Mucosa of stomach (tissue), 1 donor: ENCODE results near the gene SRRT.

Source experiments
- H3K27me3 ChIP-seq: one replicate; pipeline ENCODE4 v1.7.0; 2013; ENCODE audit warnings: mild to moderate bottlenecking, low read length; ENCODE audit not compliant: control insufficient read depth, insufficient read depth
- H3K36me3 ChIP-seq: one replicate; pipeline ENCODE4 v1.7.0; 2013; ENCODE audit warnings: low read length; ENCODE audit not compliant: control insufficient read depth, insufficient read depth
- H3K4me1 ChIP-seq: one replicate; pipeline ENCODE4 v1.7.0; 2013; ENCODE audit warnings: mild to moderate bottlenecking, low read length; ENCODE audit not compliant: control insufficient read depth, insufficient read depth
- H3K4me3 ChIP-seq: one replicate; pipeline ENCODE4 v1.7.0; 2013; ENCODE audit warnings: low read length
- H3K9ac ChIP-seq: one replicate; pipeline ENCODE4 v1.7.0; 2013; ENCODE audit warnings: mild to moderate bottlenecking, low read length, moderate library complexity
- H3K9me3 ChIP-seq: one replicate; pipeline ENCODE4 v1.7.0; 2013; ENCODE audit warnings: mild to moderate bottlenecking, low read length, moderate library complexity; ENCODE audit not compliant: control insufficient read depth
- donor health status: Pancreatic carcinoma.

The SRRT gene

GRCh38 chr7:100886142-100886935 lies 11.4 kb downstream of the SRRT start:
- H3K4me3 ChIP-seq, result no peak overlapping the region
- H3K9ac ChIP-seq, result no peak overlapping the region
- H3K27me3 ChIP-seq, result no peaks in the 10 kb centered on the region
- peaks cover 30% of the 10 kb centered on the region for H3K4me1 ChIP-seq
- H3K9me3 ChIP-seq, result no peaks in the 10 kb centered on the region
- H3K36me3 ChIP-seq, result peaks cover 17% of the 10 kb centered on the region

GRCh38 chr7:100886936-100887515 lies 12.1 kb downstream of the SRRT start:
- Histone ChIP-seq H3K27me3 (no peaks in the 10 kb centered on the region), H3K4me1 (peaks cover 30% of the 10 kb centered on the region), H3K9me3 (no peaks in the 10 kb centered on the region), H3K9ac (no peak overlapping the region), H3K4me3 (no peak overlapping the region), H3K36me3 (peaks cover 17% of the 10 kb centered on the region)

- Histone ChIP-seq H3K4me1 (peaks cover 30% of the 10 kb centered on the region), H3K9me3 (no peaks in the 10 kb centered on the region), H3K36me3 (peaks cover 17% of the 10 kb centered on the region), H3K4me3 (no peak overlapping the region), H3K27me3 (peaks cover 2% of the 10 kb centered on the region), H3K9ac (no peak overlapping the region)
Measured at GRCh38 chr7:100887516-100888290, 12.8 kb downstream of the SRRT start.

DNA sequence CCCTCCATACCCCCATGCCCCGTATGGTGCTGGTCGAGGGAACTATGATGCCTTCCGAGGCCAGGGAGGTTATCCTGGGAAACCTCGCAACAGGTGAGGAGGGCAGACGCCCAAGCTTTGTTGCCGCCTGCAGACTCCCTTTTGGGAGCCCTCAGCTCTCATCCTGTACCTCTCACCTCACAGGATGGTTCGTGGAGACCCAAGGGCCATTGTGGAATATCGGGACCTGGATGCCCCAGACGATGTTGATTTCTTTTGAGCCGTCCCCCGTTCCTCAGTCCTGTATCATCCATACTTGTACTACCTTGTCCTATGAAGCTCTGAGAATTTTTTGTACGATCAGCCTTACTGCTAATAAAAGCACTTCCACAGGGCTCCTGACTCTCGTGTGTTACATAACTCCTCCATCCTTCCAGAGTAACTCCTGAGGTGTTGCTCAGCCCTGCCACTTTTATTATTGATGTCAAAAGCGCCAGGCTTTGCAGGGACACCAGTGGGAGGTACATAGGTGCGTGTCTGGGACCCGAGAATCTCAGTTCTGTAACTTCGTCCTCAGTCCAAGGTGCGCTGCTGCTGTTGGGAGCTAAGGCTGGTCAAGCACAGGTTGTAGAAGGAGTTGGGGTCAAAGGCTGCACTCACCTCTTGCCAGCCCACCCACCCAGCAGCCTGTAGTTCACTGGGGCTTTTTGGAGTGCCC lies 13.5 kb downstream of the SRRT start:
- Histone ChIP-seq H3K4me3 (no peak overlapping the region), H3K4me1 (peaks cover 30% of the 10 kb centered on the region), H3K9ac (peak overlapping the region; percentile 62), H3K9me3 (no peaks in the 10 kb centered on the region), H3K36me3 (peaks cover 17% of the 10 kb centered on the region), H3K27me3 (peaks cover 2% of the 10 kb centered on the region)

- H3K4me3 ChIP-seq, result peak within 1 kb of the TSS; percentile 36
- peaks cover 13% of the 10 kb centered on the region for H3K36me3 ChIP-seq
- no peaks in the 10 kb centered on the region for H3K9me3 ChIP-seq
- H3K9ac ChIP-seq, result peak within 1 kb of the TSS; percentile 62
- H3K4me1 ChIP-seq, result peaks cover 30% of the 10 kb centered on the region
- H3K27me3 ChIP-seq, result peaks cover 5% of the 10 kb centered on the region
Measured at GRCh38 chr7:100888988-100889750, 14.3 kb downstream of the SRRT start, which contains the start of gene UFSP1. UFSP1 (minus strand) TSS chr7:100889715; CDS start chr7:100889271, 444 bp downstream.

DNA sequence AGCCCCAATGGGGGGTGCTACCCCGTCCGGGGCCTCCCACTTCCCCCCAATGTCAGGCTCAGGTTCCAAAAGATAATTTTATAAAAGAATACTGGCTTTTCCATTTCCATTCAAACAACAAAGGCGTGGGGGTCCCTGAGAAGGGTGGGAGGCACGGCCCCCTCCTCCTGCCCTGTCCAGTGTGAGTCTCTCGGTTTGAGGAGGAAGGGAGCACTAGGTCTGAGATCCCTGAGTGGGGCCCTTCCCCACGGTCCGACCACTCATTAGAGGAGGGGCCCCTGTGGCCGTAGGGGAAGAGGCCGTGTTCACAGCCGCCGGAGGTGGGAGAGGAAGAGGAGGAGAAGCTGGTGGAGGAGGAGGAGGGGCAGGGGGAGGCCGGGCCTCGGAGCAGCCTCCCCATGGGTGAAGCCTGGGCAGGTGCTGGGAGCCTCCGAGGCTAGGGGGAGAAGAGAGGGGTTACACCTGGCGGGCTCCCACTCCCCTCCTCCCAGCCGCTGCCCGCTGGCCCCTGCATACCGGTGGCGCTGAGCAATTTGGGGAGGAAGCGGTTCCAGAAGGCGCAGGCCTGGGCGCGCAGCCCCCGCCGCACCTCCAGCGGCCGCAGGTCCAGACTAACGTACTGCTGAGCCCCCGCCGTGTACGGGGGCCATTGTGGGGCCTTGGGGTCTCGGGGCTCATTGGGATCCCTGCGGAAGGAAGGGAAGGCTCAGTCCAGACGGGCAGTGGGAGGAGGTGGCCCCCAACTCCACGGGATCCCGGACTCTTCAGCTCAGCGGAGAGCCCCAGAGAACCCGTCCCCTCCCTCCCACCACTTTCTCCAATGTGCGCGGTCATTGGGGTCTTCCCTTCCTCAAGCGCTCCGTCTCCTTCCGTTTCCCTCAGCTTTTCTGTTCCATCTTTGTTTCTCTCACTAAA lies 16.0 kb downstream of the SRRT start:
- Histone ChIP-seq H3K4me3 (no peak overlapping the region), H3K9me3 (no peaks in the 10 kb centered on the region), H3K27me3 (peaks cover 19% of the 10 kb centered on the region), H3K9ac (peak overlapping the region; percentile 59), H3K36me3 (peaks cover 11% of the 10 kb centered on the region), H3K4me1 (peaks cover 40% of the 10 kb centered on the region)

- Histone ChIP-seq H3K9me3 (no peaks in the 10 kb centered on the region), H3K36me3 (peaks cover 3% of the 10 kb centered on the region), H3K9ac (no peak overlapping the region), H3K4me3 (no peak overlapping the region), H3K4me1 (peaks cover 47% of the 10 kb centered on the region), H3K27me3 (peaks cover 26% of the 10 kb centered on the region)
Measured at GRCh38 chr7:100891568-100892247, 16.8 kb downstream of the SRRT start.

- Histone ChIP-seq H3K27me3 (peaks cover 26% of the 10 kb centered on the region), H3K9ac (no peak overlapping the region), H3K4me3 (no peak overlapping the region), H3K36me3 (no peaks in the 10 kb centered on the region), H3K4me1 (peaks cover 47% of the 10 kb centered on the region), H3K9me3 (no peaks in the 10 kb centered on the region)
Measured at GRCh38 chr7:100892364-100893317, 17.7 kb downstream of the SRRT start.

DNA sequence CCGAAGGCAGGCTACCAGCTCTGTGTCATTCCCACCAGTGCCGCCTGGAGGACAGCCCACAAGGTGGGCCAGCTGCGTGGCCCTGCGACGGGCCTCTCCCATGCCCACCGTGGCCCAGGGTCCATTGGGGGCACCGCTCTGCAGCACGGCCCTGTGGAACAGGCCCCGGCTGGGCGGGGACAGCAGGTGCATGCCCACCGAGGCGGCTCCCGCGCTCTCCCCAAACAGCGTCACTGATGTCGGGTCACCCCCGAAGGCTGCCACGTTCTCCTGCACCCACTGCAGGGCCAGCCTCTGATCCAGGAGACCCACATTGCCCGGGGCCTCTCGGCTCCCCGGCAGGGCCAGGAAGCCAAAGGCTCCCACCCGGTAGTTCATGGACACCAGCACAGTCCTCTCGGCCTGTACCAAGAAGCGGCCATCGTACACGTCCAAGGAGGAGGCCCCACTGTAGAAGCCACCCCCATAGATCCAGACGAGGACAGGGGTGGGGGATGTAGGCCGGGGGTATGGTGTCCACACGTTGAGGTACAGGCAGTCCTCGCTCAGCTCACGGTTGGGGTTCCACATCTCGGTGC lies 18.5 kb downstream of the SRRT start:
- no peak overlapping the region for H3K9ac ChIP-seq
- H3K4me1 ChIP-seq, result peaks cover 45% of the 10 kb centered on the region
- no peaks in the 10 kb centered on the region for H3K9me3 ChIP-seq
- no peak overlapping the region for H3K4me3 ChIP-seq
- H3K36me3 ChIP-seq, result no peaks in the 10 kb centered on the region
- peaks cover 26% of the 10 kb centered on the region for H3K27me3 ChIP-seq
